NOMO-1 treated with DMSO at 0.1 percent for 48 hours (cell line): ENCODE measurements around the gene BET1L.

Experiments
- DNase-seq: peaks from one replicate; lab custom pipeline; 2025; ENCODE audit not compliant: unreplicated experiment; lab: John Stamatoyannopoulos, UW

BET1L gene

DNA sequence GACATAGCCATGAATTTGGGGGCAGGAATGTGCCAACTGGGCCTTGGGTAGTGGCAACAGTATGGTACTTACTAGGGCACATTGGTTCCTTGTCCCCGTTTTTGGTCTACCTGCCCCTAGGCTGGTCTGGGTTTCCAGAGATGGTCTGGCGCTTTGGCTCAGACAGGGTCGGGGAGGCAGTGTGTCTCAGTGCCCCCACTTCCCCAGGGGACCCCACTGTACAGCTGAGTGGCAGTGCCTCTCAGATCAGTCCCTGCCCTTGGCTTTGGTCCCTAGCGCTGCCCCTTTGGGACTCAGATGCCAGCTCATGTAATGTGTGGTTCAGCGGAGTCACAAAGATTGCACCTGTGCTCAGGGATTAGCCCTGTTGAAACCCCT, 3.6 kb upstream of the BET1L start:
- no peak for DNase-seq

DNA sequence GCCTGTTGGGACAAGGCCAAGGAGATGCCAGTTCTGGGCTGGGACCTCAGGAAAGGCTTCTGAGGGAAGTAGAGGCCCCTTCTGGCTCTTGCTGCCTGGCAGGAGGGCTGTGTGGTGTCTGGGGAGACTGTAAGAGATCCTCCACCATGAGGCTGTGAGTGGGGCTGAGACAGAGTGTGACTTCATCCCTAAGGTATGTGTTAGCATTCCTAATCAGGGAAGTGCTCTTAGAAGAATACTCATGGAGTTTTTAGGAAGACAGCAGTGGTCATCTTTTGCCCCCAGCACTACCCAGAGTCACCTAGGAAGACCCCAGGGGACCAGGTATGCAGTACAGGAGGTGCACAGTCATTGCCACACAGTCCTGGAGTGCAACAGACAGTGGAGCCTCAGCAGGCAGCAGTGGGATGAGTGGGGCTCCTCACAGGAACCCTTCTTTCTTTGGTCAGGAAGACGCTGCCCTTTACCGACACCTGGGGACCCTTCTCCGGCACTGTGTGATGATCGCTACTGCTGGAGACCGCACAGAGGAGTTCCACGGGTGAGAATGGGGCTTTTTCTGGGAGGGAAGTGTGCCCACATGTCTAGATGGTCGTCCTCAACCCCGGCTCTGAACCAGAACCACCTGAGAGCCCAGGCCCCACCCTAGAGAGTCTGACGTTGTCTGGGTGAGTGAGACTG, 3.1 kb upstream of the BET1L start:
- no peak for DNase-seq

DNA sequence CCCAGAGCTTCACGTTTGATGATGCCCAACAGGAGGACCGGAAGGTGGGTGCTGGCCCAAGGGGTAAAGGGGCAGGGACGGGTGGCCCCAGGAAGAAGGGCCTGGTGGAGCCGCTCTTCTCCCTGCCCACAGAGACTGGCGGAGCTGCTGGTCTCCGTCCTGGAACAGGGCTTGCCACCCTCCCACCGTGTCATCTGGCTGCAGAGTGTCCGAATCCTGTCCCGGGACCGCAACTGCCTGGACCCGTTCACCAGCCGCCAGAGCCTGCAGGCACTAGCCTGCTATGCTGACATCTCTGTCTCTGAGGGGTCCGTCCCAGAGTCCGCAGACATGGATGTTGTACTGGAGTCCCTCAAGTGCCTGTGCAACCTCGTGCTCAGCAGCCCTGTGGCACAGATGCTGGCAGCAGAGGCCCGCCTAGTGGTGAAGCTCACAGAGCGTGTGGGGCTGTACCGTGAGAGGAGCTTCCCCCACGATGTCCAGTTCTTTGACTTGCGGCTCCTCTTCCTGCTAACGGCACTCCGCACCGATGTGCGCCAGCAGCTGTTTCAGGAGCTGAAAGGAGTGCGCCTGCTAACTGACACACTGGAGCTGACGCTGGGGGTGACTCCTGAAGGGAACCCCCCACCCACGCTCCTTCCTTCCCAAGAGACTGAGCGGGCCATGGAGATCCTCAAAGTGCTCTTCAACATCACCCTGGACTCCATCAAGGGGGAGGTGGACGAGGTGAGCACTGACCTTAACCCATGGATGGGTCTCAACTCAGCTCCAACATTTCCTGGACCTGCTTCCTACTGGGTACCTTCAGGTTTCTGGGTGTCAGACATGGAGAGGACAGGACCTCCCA, 2.3 kb upstream of the BET1L start:
- no peak for DNase-seq

DNA sequence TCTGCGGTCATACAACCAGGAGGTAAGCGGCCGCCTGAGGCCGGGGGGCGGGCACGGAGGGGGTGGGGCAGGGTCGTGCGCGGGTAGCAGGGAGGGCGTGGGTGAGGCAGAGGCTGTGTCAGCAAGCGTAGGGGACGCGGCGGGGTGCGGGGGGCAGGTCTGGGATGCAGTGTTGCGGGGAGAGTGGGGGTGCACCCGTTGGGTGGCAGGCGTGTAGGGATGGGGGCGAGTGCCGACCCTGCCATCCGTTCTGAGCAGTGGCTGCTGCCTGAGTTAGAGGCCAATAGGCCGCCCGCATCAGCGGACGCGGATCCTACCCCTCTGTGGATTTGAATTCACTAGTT, 1.7 kb upstream of the BET1L start:
- no peak for DNase-seq

DNA sequence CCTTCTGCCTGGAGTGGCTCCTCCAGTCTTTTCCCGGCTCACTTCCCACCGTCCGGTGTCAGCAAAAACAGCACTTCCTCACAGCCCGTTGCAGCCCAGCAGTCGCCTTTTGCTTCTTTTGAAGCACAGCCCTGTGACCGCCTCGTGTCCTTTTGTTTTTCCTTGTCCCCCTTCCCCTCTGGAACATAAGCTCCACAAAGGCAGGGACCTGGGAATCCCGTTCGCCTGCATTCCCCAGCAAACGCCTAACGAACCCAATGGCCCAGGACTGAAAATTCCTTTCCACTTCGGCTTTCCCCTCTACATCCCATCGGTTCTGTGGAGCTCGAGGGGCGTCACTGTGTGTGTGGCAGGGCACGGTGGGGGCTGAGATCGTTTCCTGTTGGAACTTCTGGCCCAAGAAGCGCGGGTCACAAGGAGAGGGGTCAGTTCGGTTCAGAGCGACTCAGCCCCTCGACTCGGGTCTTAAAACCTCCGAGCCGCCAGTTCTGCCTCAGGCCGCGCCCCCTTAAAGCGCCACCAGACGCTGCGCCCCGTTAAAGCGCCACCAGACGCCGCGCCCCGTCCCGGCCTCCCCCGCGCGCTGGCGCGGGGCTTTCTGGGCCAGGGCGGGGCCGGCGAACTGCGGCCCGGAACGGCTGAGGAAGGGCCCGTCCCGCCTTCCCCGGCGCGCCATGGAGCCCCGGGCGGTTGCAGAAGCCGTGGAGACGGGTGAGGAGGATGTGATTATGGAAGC, 1.1 kb upstream of the BET1L start:
- DNase-seq: peak; percentile 79

- no peak for DNase-seq
Observed at GRCh38 chr11:207863-208180, 623 bp upstream of the BET1L start.

- DNase-seq: no peak
Observed at GRCh38 chr11:206526-207207, 532 bp downstream of the BET1L start.

DNA sequence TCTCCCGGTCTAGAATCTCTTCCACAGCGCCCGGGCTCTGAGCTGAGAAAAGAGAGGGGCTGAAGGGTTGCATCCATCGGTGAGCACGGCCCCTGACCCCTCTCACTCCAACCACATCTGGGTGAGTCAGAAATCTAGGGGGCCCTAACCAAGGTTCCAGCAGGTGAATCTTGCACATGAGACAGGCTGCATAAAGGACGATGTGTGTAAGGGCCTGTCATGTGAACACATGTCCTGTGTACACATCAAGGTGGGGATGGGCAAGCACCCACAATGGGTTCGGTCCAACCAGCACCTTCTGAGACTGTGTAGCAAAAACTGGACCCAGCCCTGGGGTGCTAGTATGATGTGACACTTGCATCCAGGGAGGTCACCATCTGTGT, 1.2 kb downstream of the BET1L start:
- no peak for DNase-seq

- DNase-seq: no peak
Observed at GRCh38 chr11:205221-206001, 1.8 kb downstream of the BET1L start.

GRCh38 chr11:204587-205109, 2.6 kb downstream of the BET1L start:
- no peak for DNase-seq

GRCh38 chr11:203945-204586, 3.1 kb downstream of the BET1L start:
- no peak for DNase-seq

DNA sequence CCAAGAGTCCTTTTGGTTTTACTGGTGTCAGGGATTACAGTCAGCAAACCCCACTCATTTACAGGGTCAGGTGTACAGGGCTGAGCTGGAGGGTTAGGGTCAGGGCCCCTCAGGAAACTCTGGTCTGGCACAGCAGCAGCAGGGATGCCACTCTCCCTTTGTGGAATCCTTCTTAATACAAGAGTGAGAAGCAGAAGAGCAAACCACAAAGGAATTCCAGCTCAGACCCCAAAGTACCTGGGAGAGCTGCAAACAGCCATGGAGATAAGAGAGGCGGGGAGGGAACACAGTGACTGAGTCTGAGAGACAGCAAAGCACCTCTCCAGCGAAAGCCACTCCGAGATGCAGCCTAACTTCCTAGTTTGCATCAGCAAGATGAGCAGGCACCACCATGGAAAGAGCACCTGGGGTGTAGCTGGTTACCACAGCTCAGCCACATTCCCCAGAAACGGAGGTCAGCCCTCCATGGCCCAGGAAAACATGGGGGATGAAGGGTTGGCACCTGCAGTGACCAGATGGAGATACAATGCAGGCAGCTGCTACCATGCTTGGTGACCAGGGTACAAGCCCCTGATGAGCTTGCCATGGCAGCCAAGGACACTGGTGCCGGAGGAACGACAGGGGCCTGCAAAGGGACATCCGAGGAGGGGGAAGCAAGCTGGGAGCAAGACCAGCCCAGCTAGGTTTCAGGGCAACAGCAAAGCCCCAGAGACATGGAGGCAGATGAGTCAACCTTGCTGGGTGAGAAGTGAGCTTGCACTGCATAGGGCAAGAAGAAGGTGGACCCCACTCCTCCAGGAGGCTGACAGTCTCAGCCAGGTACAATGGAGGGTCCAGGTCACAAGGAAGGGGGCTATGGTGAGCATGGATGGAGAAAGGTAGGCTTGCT, 3.9 kb downstream of the BET1L start:
- DNase-seq: no peak

DNA sequence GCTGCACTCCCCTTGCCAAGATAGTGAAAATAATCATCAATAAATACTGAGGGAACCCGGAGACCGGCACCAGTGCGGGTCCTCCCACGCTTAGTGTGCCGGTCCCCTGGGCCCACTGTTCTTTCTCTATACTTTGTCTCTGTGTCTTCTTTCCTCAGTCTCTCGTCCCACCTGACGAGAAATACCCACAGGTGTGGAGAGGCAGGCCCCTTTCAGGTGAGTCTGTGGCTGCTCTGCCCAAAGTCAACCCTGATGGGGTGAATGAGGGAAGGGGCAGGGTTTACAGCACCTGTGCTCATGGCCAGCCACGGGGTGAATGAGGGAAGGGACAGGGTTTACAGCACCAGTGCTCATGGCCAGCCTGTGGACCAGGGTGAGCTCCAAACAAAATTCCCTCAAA, 4.7 kb downstream of the BET1L start:
- DNase-seq: no peak

DNA sequence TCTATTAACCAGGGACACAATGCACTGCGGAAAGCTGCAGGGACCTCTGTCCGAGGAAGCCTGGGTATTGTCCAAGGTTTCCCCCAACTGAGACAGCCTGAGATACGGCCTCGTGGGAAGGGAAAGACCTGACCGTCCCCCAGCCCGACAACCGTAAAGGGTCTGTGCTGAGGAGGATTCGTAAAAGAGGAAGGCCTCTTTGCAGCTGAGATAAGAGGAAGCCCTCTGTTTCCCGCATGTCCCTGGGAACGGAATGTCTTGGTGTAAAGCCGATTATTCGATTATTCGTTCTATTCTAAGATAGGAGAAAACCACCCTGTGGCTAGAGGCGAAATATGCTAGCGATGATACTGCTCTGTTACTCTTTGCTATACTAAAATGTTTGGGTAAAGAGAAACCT, 5.2 kb downstream of the BET1L start:
- DNase-seq: no peak

GRCh38 chr11:200224-201003, 6.8 kb downstream of the BET1L start:
- no peak for DNase-seq

GRCh38 chr11:199782-200181, 7.4 kb downstream of the BET1L start:
- no peak for DNase-seq

GRCh38 chr11:199004-199581, 8.1 kb downstream of the BET1L start:
- DNase-seq: no peak

- DNase-seq: no peak
Observed at GRCh38 chr11:198236-198806, 8.9 kb downstream of the BET1L start.
